ENCODE data around the gene CYP27B1. TPM values are rescaled to one million over a fixed set of nuclear protein-coding genes. Genes with fewer than 3 reads are reported as not detected.

The CYP27B1 gene
- total and polyA plus RNA-seq, 10 of the 15 experiments (the other 5 are each of a cell fraction or from before 2014, with no cell fraction given): 0.10 to 2.7 (median 1.1) TPM

GRCh38 chr12:57743769-57744168, 23.1 kb downstream of the CYP27B1 start:
- SMC1A ChIA-PET (ENCODE audit: uncharacterized antibody, unreplicated experiment): interaction anchor here (0.8 to 2.4 kb wide), 3 partner anchors 13 to 93 kb away, joined by 4 to 14 read pairs (median 4); partner anchors contain the start of genes EEF1AKMT3 and METTL1
- peaks cover 25% of the 10 kb centered on the region for H3K79me2 ChIP-seq (ENCODE audit: control insufficient read depth, insufficient read depth, low read length)
- peak overlapping the region; percentile 90 for H2AFZ ChIP-seq (ENCODE audit: control insufficient read depth, low read depth, low read length)
- peak overlapping the region; percentile 93; the same call in 1 of the 2 replicates for H3K9ac ChIP-seq (ENCODE audit: control insufficient read depth, insufficient read depth, low read length)
- H3K27ac ChIP-seq (ENCODE audit: control insufficient read depth, insufficient read depth): peak overlapping the region; percentile 94
- H3K4me3 ChIP-seq: peak overlapping the region; percentile 91
- intact Hi-C loops (cut with micrococcal nuclease; ENCODE audit: unreplicated experiment) (no loop called here), in situ Hi-C loops (cut with MboI) (no loop called here)
- FAIRE-seq (no peak), DNase-seq (ENCODE audit: low read depth, low spot score) (no peak), ATAC-seq (no peak)
- TF ChIP-seq FOXM1 (IDR thresholded peaks at IDR 0.05; ENCODE audit: low read depth, low read length) (no peak), SRF (IDR thresholded peaks at IDR 0.05; ENCODE audit: low read depth in 2 of 2, low read length in 2 of 2) (no peak), TCF3 (IDR thresholded peaks at IDR 0.05; ENCODE audit: borderline replicate concordance, insufficient read depth, low read depth, low read length) (no peak), CEBPB (IDR thresholded peaks at IDR 0.05; ENCODE audit: borderline replicate concordance in 1 of 2, low read depth in 2 of 2, low read length in 2 of 2) (no peak), ZBTB11 (CRISPR knock-in tag; IDR thresholded peaks at IDR 0.05) (no peak), MLLT1 (IDR thresholded peaks at IDR 0.05) (no peak), REST (IDR thresholded peaks at IDR 0.05; ENCODE audit: low read depth, low read length) (no peak), YBX1 (IDR thresholded peaks at IDR 0.05) (no peak), MTA3 (IDR thresholded peaks at IDR 0.05; ENCODE audit: borderline replicate concordance, low read length) (no peak), TAF1 (IDR thresholded peaks at IDR 0.05; ENCODE audit: borderline replicate concordance, low read depth, low read length) (no peak)
- POLR2A ChIA-PET: interaction anchor here (3.0 kb wide), 1 partner anchor 12 kb away, joined by 19 read pairs; the partner anchor contains the start of gene MARCHF9
- CTCF ChIA-PET: interaction anchor here (0.7 to 2.9 kb wide), 4 partner anchors 8 to 285 kb away, joined by 3 to 28 read pairs (median 4); partner anchors contain the start of genes CDK4 and GLI1
- H4K20me1 ChIP-seq (ENCODE audit: control insufficient read depth, insufficient read depth): no peaks in the 10 kb centered on the region
- 36% methylated on average over 2 of the region's 2 CpGs for WGBS (ENCODE audit: insufficient coverage, insufficient replicate concordance, low lambda C conversion rate, missing lambda C conversion rate)
- peak overlapping the region; percentile 99 for H3K4me2 ChIP-seq (ENCODE audit: control insufficient read depth, insufficient read depth)
- H3K36me3 ChIP-seq (ENCODE audit: control insufficient read depth in 2 of 2, insufficient read depth in 2 of 2, low read length in 1 of 2): peaks cover 3 to 5% of the 10 kb centered on the region in 2 experiments
- RAD21 ChIA-PET (ENCODE audit: unreplicated experiment): interaction anchor here (1.0 to 1.5 kb wide), 4 partner anchors 13 to 285 kb away, joined by 5 to 6 read pairs (median 6); no protein-coding TSS in a partner anchor
- BruUV-seq (replicated peaks): no TSS peak
- no peaks in the 10 kb centered on the region for H3K9me3 ChIP-seq (replicated peaks; ENCODE audit: control insufficient read depth, insufficient read depth, low read length)
- H3K4me1 ChIP-seq (ENCODE audit: control insufficient read depth, insufficient read depth, low read length): peaks cover 23% of the 10 kb centered on the region
- H3K27me3 ChIP-seq (replicated peaks in 1 of 2; ENCODE audit: control insufficient read depth in 2 of 2, insufficient read depth in 2 of 2, low read length in 1 of 2): no peaks in the 10 kb centered on the region

All from GM12878 (cell line).